GM20000 (cell line): ENCODE measurements around the gene NXPH4.

Experiments used
- DNase-seq: peaks from one replicate; pipeline ENCODE4 v3.0.0; 2012; ENCODE audit warnings: low spot score
- CTCF ChIP-seq: IDR thresholded peaks from 2 replicates; pipeline ENCODE4 v1.5.1; 2012; ENCODE audit warnings: mild to moderate bottlenecking, control low read depth; ENCODE audit errors: extremely low read depth, missing control alignments

The NXPH4 gene

GRCh38 chr12:57213763-57214397 lies 2.7 kb upstream of the NXPH4 start:
- TF ChIP-seq CTCF, result no peak

GRCh38 chr12:57214398-57214781 lies 2.2 kb upstream of the NXPH4 start:
- DNase-seq, result peak; percentile 86
- peak; percentile 82 for TF ChIP-seq CTCF

More at GRCh38 chr12:57213763-57214397, 2.7 kb upstream of the NXPH4 start:
- DNase-seq, result no peak

- DNase-seq, result no peak
- no peak for TF ChIP-seq CTCF
Measured at GRCh38 chr12:57215065-57215464, 1.5 kb upstream of the NXPH4 start.

GRCh38 chr12:57215668-57216013 lies 953 bp upstream of the NXPH4 start:
- no peak for TF ChIP-seq CTCF
- DNase-seq, result peak; percentile 77

GRCh38 chr12:57216921-57217879 lies 606 bp downstream of the NXPH4 start:
- no peak for TF ChIP-seq CTCF
- no peak for DNase-seq

- no peak for DNase-seq
- no peak for TF ChIP-seq CTCF
Measured at GRCh38 chr12:57218030-57218853, 1.6 kb downstream of the NXPH4 start.
